Measurements from ENCODE around the gene FPR2. TPM values are rescaled to one million over a fixed set of nuclear protein-coding genes. Genes with fewer than 3 reads are reported as not detected.

Gene FPR2
- total and polyA plus RNA-seq, 2 of the 13 experiments (the other 11 are each of a cell fraction or from before 2014, with no cell fraction given): not detected

DNA sequence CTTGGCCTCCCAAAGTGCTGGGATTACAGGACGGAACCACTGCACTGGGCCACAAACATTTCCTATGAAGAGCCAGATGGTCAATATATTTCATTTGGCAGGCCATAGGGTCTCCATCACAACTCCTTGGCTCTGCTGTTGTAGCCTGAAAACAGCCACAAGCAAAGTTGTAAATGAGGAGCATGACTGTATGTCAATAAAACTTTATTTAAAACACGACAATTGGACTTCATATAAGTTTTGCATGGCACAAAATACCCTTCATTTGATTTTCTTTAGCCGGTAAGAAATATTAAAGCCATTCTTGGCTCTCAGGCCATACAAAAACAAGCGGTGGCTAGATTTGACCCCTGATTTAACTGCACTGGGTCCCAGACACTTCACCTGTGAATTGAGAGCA, 6.2 kb upstream of the FPR2 start:
- ATAC-seq (no peak), FAIRE-seq (no peak), DNase-seq (ENCODE audit: low spot score) (no peak)
- Histone ChIP-seq H2AFZ (ENCODE audit: low read length) (no peak overlapping the region), H3K27ac (ENCODE audit: extremely low read length, insufficient read depth, low read length) (no peak overlapping the region), H3K4me3 (replicated peaks in 1 of 3; ENCODE audit: insufficient read depth in 1 of 3, low read depth in 2 of 3, low read length in 3 of 3) (no peak overlapping the region), H3K4me2 (ENCODE audit: low read depth, low read length) (no peak overlapping the region), H3K9me3 (ENCODE audit: low read length) (no peaks in the 10 kb centered on the region; the same call in 1 of the 2 replicates), H4K20me1 (ENCODE audit: insufficient read depth, low read length) (no peaks in the 10 kb centered on the region), H3K9ac (ENCODE audit: insufficient read depth, low read depth, low read length) (no peak overlapping the region), H3K36me3 (replicated peaks in 1 of 2; ENCODE audit: control insufficient read depth in 1 of 2, insufficient read depth in 2 of 2, low read length in 2 of 2) (no peaks in the 10 kb centered on the region), H3K27me3 (ENCODE audit: control insufficient read depth in 1 of 2, insufficient read depth in 2 of 2, low read length in 2 of 2) (no peaks in the 10 kb centered on the region), H3K4me1 (ENCODE audit: insufficient read depth, low read length) (no peaks in the 10 kb centered on the region), H3K79me2 (ENCODE audit: insufficient read depth, low read length) (no peaks in the 10 kb centered on the region)
- intact Hi-C loops (cut with micrococcal nuclease; ENCODE audit: unreplicated experiment): no loop called here
- WGBS (ENCODE audit: low lambda C conversion rate): 4% methylated on average over 4 of the region's 4 CpGs
- ChIA-PET POLR2A (no interaction called here), CTCF (ENCODE audit: low intra/inter-chr PET ratio, low total read pairs) (no interaction called here)
- no peak for TF ChIP-seq RFX5 (IDR thresholded peaks at IDR 0.05; ENCODE audit: low read depth, low read length)
- TF ChIP-seq ZNF607 (CRISPR knock-in tag; IDR thresholded peaks at IDR 0.05; ENCODE audit: borderline replicate concordance): no peak
- no peak for TF ChIP-seq NKX3-1 (CRISPR knock-in tag; IDR thresholded peaks at IDR 0.05)
- no peak for TF ChIP-seq TMF1 (CRISPR knock-in tag; IDR thresholded peaks at IDR 0.05; ENCODE audit: low read depth)
- TF ChIP-seq, protein P1, sequence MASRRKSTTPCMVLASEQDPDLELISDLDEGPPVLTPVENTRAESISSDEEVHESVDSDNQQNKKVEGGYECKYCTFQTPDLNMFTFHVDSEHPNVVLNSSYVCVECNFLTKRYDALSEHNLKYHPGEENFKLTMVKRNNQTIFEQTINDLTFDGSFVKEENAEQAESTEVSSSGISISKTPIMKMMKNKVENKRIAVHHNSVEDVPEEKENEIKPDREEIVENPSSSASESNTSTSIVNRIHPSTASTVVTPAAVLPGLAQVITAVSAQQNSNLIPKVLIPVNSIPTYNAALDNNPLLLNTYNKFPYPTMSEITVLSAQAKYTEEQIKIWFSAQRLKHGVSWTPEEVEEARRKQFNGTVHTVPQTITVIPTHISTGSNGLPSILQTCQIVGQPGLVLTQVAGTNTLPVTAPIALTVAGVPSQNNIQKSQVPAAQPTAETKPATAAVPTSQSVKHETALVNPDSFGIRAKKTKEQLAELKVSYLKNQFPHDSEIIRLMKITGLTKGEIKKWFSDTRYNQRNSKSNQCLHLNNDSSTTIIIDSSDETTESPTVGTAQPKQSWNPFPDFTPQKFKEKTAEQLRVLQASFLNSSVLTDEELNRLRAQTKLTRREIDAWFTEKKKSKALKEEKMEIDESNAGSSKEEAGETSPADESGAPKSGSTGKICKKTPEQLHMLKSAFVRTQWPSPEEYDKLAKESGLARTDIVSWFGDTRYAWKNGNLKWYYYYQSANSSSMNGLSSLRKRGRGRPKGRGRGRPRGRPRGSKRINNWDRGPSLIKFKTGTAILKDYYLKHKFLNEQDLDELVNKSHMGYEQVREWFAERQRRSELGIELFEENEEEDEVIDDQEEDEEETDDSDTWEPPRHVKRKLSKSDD (CRISPR knock-in tag; IDR thresholded peaks at IDR 0.05; ENCODE audit: low read depth): no peak
- in situ Hi-C loops (cut with HindIII; ENCODE audit: extremely low pct_ligation_motif_present, low pct_unique_long_range_greater_than_20kb): no loop called here
- no TSS peak for BruUV-seq (replicated peaks)

DNA sequence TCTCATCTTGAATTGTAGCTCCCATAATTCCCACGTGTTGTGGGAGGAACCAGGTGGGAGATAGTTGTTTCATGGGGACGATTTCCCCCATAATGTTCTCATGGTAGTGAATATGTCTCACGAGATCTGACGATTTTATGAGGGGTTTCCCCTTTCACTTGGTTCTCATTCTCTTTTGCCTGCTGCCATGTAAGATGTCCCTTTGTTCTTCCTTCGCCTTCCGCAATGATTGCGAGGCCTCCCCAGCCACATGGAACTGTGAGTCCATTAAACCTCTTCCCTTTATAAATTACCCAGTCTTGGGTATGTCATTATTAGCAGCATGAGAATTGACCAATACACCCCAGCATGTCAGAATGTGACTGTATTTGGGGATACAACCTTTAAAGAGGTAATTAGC, 5.4 kb upstream of the FPR2 start:
- ChIA-PET CTCF (ENCODE audit: low intra/inter-chr PET ratio, low total read pairs) (no interaction called here), POLR2A (no interaction called here)
- FAIRE-seq: no peak
- no peak for DNase-seq (ENCODE audit: low spot score)
- intact Hi-C loops (cut with micrococcal nuclease; ENCODE audit: unreplicated experiment) (no loop called here), in situ Hi-C loops (cut with HindIII; ENCODE audit: extremely low pct_ligation_motif_present, low pct_unique_long_range_greater_than_20kb) (no loop called here)
- 43% methylated on average over 7 of the region's 7 CpGs for WGBS (ENCODE audit: low lambda C conversion rate)
- H3K4me2 ChIP-seq (ENCODE audit: low read depth, low read length): no peak overlapping the region
- no peak overlapping the region for H3K27ac ChIP-seq (ENCODE audit: extremely low read length, insufficient read depth, low read length)
- H3K4me3 ChIP-seq (replicated peaks in 1 of 3; ENCODE audit: insufficient read depth in 1 of 3, low read depth in 2 of 3, low read length in 3 of 3): no peak overlapping the region
- no peak overlapping the region for H2AFZ ChIP-seq (ENCODE audit: low read length)
- no peaks in the 10 kb centered on the region for H4K20me1 ChIP-seq (ENCODE audit: insufficient read depth, low read length)
- no peaks in the 10 kb centered on the region; the same call in 1 of the 2 replicates for H3K9me3 ChIP-seq (ENCODE audit: low read length)
- no peaks in the 10 kb centered on the region for H3K4me1 ChIP-seq (ENCODE audit: insufficient read depth, low read length)
- no TSS peak for BruUV-seq (replicated peaks)
- H3K79me2 ChIP-seq (ENCODE audit: insufficient read depth, low read length): no peaks in the 10 kb centered on the region
- no peak for ATAC-seq
- H3K9ac ChIP-seq (ENCODE audit: insufficient read depth, low read depth, low read length): no peak overlapping the region
- H3K36me3 ChIP-seq (replicated peaks in 1 of 2; ENCODE audit: control insufficient read depth in 1 of 2, insufficient read depth in 2 of 2, low read length in 2 of 2): no peaks in the 10 kb centered on the region
- no peaks in the 10 kb centered on the region; a peak in 1 of 5 replicates for H3K27me3 ChIP-seq (ENCODE audit: control insufficient read depth in 1 of 2, insufficient read depth in 2 of 2, low read length in 2 of 2)
- no peak for TF ChIP-seq ZNF501 (CRISPR knock-in tag; IDR thresholded peaks at IDR 0.05)
- no peak for TF ChIP-seq ZFYVE20 (CRISPR knock-in tag; IDR thresholded peaks at IDR 0.05; ENCODE audit: borderline replicate concordance, low read depth)
- no peak for TF ChIP-seq ZSCAN30 (CRISPR knock-in tag; IDR thresholded peaks at IDR 0.05)
- TF ChIP-seq ZNF362 (CRISPR knock-in tag; IDR thresholded peaks at IDR 0.05; ENCODE audit: borderline replicate concordance): no peak
- TF ChIP-seq SRSF4 (IDR thresholded peaks at IDR 0.05; ENCODE audit: low read depth, low read length, poor library complexity, severe bottlenecking): no peak
- TF ChIP-seq ZSCAN29 (CRISPR knock-in tag; conservative IDR thresholded peaks at IDR 0.05): no peak
- no peak for TF ChIP-seq ZNF530 (CRISPR knock-in tag; IDR thresholded peaks at IDR 0.05; ENCODE audit: low read depth)
- TF ChIP-seq, protein P2, sequence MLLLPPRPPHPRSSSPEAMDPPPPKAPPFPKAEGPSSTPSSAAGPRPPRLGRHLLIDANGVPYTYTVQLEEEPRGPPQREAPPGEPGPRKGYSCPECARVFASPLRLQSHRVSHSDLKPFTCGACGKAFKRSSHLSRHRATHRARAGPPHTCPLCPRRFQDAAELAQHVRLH (CRISPR knock-in tag; IDR thresholded peaks at IDR 0.05; ENCODE audit: borderline replicate concordance, low read depth): no peak

Data from HepG2 (cell line).